HPDE6-E6E7 (cell line): Measurements from ENCODE around the gene ATP9B.
"Not testable (repeated sequence)": the region's sequence is repeated elsewhere in the genome, so short reads cannot be mapped to it uniquely, and the experiment has no call there.

Experiments
- DNase-seq: peaks from one replicate; pipeline ENCODE4 v3.0.0; 2011; ENCODE audit warnings: missing footprints; ENCODE audit errors: extremely low spot score

Gene ATP9B

DNA sequence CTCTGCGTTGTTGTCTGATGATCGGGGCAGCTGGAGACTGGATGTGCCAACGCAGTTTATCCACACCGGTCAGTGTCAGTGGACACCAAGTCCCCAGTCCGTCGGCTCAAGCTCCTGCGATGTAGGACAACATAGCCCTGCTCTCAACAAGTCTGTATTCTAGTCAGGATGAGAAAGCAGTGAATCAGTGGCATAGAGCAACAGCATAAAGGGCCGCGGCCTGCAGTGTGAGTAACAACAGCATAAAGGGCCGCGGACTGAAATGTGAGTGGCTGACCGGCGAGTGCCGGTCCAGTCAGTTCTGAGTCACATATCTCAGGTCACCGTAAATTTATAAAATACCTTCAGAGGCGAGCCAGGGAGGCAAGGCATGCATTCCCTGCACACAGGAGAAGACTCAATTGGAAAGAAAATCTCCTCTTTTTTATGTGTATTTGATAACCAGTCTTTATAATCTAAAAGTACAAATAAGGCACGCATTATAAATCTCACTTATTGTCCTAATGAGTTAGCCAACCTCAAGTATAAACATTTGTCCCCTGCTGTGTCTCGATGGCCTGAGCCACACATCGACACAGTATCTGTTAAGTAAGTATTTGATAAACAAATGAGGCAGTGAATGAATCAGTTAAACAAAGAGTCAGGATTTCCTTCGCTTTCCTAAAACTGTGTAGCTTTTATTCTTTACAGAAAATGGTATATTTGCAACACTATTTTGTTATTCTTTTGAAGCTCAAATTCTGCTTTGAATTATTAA, 292.8 kb downstream of the ATP9B start:
- peak; percentile 82 for DNase-seq

GRCh38 chr18:79365701-79366100, 296.5 kb downstream of the ATP9B start:
- DNase-seq: no peak

- DNase-seq: no peak
Measured at GRCh38 chr18:79366177-79367094, 297.2 kb downstream of the ATP9B start.

GRCh38 chr18:79367480-79367879, 298.3 kb downstream of the ATP9B start:
- no peak for DNase-seq

GRCh38 chr18:79367989-79368388, 298.8 kb downstream of the ATP9B start:
- no peak for DNase-seq

DNA sequence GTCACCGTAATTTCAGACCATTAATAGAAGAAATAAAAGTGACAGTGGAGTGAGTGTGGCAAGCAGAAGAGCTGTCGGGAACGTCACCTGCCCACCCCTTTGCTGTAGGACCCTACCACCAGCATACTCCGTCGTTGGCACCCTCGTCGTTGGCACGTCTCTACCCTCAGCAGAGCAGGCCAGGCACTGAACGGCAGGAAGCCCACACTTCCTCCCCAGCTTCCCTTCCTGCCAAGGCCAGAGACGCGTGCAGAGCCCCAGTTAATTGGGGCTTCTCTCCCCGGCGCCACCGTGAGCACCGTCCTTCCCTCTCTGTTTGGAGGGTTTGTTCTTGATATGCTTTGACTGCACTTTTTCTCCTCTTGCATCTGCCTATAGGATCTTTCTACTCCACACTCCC, 299.5 kb downstream of the ATP9B start:
- DNase-seq: no peak

DNA sequence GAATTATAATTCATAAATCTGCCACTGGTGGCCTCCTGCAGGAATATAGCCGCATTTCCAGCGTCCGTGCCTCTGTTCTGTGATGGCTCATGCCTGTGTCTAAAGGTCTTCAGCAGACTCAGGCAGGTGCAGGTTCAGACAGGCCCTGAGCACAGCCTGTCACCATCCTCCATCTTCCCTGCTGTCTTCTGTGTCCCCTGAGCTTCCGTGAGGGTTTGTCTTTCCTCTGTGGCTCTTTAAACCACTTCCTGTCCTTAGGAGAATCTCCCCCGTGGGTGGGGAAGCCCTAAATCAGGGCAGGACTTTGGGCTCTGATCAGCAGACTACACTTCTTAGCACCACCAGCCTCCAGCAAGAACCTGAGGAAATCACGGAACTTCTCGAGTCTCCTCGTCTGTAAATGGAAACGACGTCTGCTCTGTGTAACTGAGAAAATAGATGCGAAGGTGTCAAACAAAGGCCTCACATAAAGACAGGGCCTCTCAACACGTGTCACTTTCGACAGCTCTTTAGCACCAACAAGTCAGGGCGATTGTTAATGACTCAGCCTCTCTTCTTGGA, 302.4 kb downstream of the ATP9B start:
- DNase-seq: no peak

GRCh38 chr18:79372461-79372860, 303.3 kb downstream of the ATP9B start:
- DNase-seq: no peak

DNA sequence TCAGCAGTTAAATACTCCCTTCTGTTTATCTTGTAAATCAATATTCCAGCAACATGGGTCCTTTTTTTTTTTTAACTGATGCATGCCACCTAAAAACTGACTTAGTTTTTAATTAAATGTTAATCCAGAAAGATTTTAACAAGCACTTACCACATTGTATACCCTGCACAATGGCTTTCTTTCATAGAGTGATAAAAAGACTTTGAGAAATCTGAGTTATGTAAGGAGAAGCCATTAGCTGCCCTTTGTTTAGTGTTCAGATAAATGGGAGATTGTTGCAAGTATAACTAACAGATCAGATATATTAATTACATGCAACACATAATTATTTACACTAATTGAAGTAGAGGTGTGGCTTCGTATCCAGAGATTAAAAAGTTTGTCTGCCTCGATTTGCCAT, 303.8 kb downstream of the ATP9B start:
- DNase-seq: no peak

DNA sequence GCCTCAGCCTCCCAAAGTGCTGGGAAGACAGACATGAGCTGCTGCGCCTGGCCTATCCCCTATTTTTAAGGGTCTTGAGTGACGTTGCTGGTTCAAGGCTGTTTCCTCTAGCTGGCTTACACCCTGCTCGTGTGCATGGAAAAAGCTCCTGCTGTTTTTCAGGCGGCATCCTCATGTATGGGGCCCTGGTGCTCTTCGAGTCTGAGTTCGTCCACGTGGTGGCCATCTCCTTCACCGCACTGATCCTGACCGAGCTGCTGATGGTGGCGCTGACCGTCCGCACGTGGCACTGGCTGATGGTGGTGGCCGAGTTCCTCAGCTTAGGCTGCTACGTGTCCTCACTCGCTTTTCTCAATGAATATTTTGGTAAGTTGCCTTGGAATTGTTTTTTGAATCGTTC, 304.5 kb downstream of the ATP9B start:
- no peak for DNase-seq

GRCh38 chr18:79374408-79375171, 305.4 kb downstream of the ATP9B start:
- no peak for DNase-seq

- DNase-seq: no peak
Measured at GRCh38 chr18:79375441-79376154, 306.4 kb downstream of the ATP9B start.

- not testable (repeated sequence) for DNase-seq
Measured at GRCh38 chr18:79376661-79377060, 307.5 kb downstream of the ATP9B start.

- no peak for DNase-seq
Measured at GRCh38 chr18:79377187-79377891, 308.1 kb downstream of the ATP9B start.

DNA sequence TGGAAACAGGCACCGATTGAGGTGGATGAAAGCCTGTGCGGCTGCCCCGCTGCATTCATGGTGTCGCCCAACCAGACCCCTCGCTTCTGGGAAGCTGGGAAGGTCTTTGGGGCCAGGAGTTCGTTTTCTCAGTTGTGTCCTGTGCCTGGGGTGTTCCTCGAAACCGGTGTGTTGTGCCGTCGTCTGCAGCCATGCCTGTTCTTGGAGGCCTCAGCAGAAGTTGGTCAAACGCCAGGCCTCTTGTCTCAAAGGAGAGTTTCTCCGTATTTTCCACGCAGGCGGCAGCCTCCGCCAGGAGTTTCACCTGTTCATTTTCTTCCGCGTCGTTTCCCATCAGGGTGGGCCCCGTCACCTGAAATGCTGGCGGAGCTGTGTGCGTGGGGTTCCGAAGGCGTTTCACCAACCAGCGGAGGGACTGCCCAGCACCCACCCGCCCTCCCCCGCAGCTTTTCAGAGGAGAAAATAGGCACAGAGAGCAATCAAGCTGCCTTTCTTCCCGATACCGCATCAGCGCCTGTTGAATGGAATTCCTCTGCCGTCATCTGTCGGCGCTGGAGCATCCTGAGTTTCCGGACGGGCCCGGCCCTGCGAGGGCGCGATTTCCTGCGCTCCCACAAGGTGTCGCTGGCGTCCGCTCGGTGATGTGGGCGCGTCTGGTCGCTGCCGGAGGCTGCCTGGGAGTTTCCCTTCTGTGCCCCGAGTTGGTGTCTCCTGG, 309.5 kb downstream of the ATP9B start:
- DNase-seq: no peak

- no peak for DNase-seq
Measured at GRCh38 chr18:79379251-79379905, 310.2 kb downstream of the ATP9B start.

DNA sequence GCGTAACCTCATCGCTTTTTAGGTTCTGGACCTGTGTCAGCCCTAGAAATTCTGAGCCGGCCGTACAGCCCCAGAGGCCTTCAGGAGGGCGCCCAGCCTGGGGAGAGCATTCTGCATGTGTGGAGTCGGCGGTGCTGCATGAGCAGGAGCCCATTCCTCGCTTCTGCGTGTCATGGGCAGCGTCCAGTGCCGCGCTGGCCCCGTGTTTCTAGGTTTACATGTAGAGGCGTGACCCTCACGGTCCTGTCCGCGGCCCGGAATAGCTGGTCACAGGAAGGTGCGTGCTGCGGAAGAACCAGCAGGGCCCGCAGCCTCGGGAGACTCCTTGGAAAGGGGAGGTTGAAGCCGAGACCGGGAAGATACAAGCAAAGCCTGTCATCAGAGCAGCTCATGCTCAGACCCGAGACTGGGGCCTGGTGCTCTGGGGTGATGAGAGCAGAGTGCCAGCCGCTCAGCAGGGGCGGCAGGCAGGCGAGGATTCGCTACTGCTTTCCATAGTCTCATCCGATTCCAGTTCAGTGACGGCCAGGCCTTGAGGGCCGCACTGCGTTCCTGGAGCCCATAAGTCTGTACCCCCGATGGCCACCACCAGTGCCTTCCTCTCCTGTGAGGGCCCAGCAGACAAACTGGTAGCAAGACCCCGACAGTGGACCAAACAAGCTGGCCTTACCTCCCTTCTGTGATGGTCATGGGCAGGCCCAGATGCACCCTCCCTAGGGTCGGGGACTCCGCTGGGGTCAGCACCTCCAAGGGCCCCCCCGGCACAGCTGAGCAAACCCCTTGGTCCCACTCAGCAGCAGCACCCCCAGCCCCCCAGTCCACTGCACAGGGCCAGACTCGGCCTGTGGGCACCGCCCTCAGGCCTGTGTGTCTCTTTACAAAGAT, 311.0 kb downstream of the ATP9B start:
- DNase-seq: no peak
